Adipocyte (in vitro differentiated cells): Measurements from ENCODE around the gene PARD3.
"Not testable (repeated sequence)": the region's sequence is repeated elsewhere in the genome, so short reads cannot be mapped to it uniquely, and the experiment has no call there.

Experiments used
- DNase-seq: peaks from one replicate; pipeline ENCODE4 v3.0.0-alpha.2; 2015; ENCODE audit warnings: low read depth
- H3K27me3 ChIP-seq: replicated peaks from 2 replicates; pipeline ENCODE4 v1.7.0; 2013; ENCODE audit warnings: mild to moderate bottlenecking, low read length, moderate library complexity; ENCODE audit not compliant: control insufficient read depth, insufficient read depth
- H3K36me3 ChIP-seq: 2 replicates; pipeline ENCODE4 v1.7.0; 2013; ENCODE audit warnings: low read length, mild to moderate bottlenecking, moderate library complexity; ENCODE audit not compliant: control insufficient read depth, insufficient read depth, severe bottlenecking
- H3K4me1 ChIP-seq: 2 replicates; pipeline ENCODE4 v1.7.0; 2013; ENCODE audit warnings: mild to moderate bottlenecking, low read length, moderate library complexity; ENCODE audit not compliant: control insufficient read depth, insufficient read depth
- H3K4me3 ChIP-seq: 2 replicates; pipeline ENCODE4 v1.7.0; 2013; ENCODE audit warnings: mild to moderate bottlenecking, low read length, moderate library complexity
- H3K9ac ChIP-seq: 2 replicates; pipeline ENCODE4 v1.7.0; 2013; ENCODE audit warnings: mild to moderate bottlenecking, low read length, moderate library complexity
- H3K9me3 ChIP-seq: 2 replicates; pipeline ENCODE4 v1.7.0; 2013; ENCODE audit warnings: mild to moderate bottlenecking, low read length, moderate library complexity; ENCODE audit not compliant: control insufficient read depth

Gene PARD3

GRCh38 chr10:34079702-34080484, 735.2 kb downstream of the PARD3 start:
- no peaks in the 10 kb centered on the region for H3K36me3 ChIP-seq
- H3K27me3 ChIP-seq, result no peaks in the 10 kb centered on the region
- H3K4me3 ChIP-seq, result no peak overlapping the region
- no peak overlapping the region for H3K9ac ChIP-seq
- H3K9me3 ChIP-seq, result peaks cover 19% of the 10 kb centered on the region
- peaks cover 11% of the 10 kb centered on the region for H3K4me1 ChIP-seq
- DNase-seq, result no peak

GRCh38 chr10:34078745-34079470, 736.2 kb downstream of the PARD3 start:
- peak; percentile 4 for DNase-seq
- no peak overlapping the region for H3K9ac ChIP-seq
- H3K27me3 ChIP-seq, result no peaks in the 10 kb centered on the region
- peaks cover 10% of the 10 kb centered on the region for H3K9me3 ChIP-seq
- H3K4me1 ChIP-seq, result peaks cover 11% of the 10 kb centered on the region
- no peak overlapping the region for H3K4me3 ChIP-seq
- H3K36me3 ChIP-seq, result no peaks in the 10 kb centered on the region

- DNase-seq, result peak; percentile 5
- Histone ChIP-seq H3K27me3 (no peaks in the 10 kb centered on the region), H3K36me3 (no peaks in the 10 kb centered on the region), H3K4me3 (no peak overlapping the region), H3K9ac (no peak overlapping the region), H3K4me1 (peaks cover 11% of the 10 kb centered on the region), H3K9me3 (peaks cover 5% of the 10 kb centered on the region)
Observed at GRCh38 chr10:34078017-34078744, 736.9 kb downstream of the PARD3 start.

- no peaks in the 10 kb centered on the region for H3K27me3 ChIP-seq
- no peak overlapping the region for H3K4me3 ChIP-seq
- H3K9ac ChIP-seq, result no peak overlapping the region
- no peak for DNase-seq
- peaks cover 5% of the 10 kb centered on the region for H3K9me3 ChIP-seq
- H3K36me3 ChIP-seq, result no peaks in the 10 kb centered on the region
- peaks cover 11% of the 10 kb centered on the region for H3K4me1 ChIP-seq
Observed at GRCh38 chr10:34076443-34076842, 738.7 kb downstream of the PARD3 start.

GRCh38 chr10:34075254-34075926, 739.7 kb downstream of the PARD3 start:
- Histone ChIP-seq H3K36me3 (no peaks in the 10 kb centered on the region), H3K9ac (no peak overlapping the region), H3K27me3 (no peaks in the 10 kb centered on the region), H3K4me3 (no peak overlapping the region), H3K9me3 (peaks cover 5% of the 10 kb centered on the region), H3K4me1 (peaks cover 11% of the 10 kb centered on the region)
- no peak for DNase-seq

- Histone ChIP-seq H3K36me3 (no peaks in the 10 kb centered on the region), H3K4me3 (no peak overlapping the region), H3K4me1 (peaks cover 10% of the 10 kb centered on the region), H3K27me3 (no peaks in the 10 kb centered on the region), H3K9me3 (peaks cover 5% of the 10 kb centered on the region), H3K9ac (no peak overlapping the region)
- DNase-seq, result no peak
Observed at GRCh38 chr10:34074051-34074450, 741.0 kb downstream of the PARD3 start.

GRCh38 chr10:34067741-34068140, 747.4 kb downstream of the PARD3 start:
- DNase-seq, H3K27me3 ChIP-seq, H3K4me1 ChIP-seq, H3K4me3 ChIP-seq, H3K36me3 ChIP-seq, H3K9ac ChIP-seq: not testable (repeated sequence)
- peaks cover 26% of the 10 kb centered on the region for H3K9me3 ChIP-seq

- peak; percentile 4 for DNase-seq
- Histone ChIP-seq H3K4me1 (no peaks in the 10 kb centered on the region), H3K36me3 (no peaks in the 10 kb centered on the region), H3K4me3 (peak overlapping the region; percentile 42), H3K9me3 (peaks cover 50% of the 10 kb centered on the region), H3K27me3 (no peaks in the 10 kb centered on the region), H3K9ac (no peak overlapping the region)
Observed at GRCh38 chr10:34063592-34063991, 751.5 kb downstream of the PARD3 start.

GRCh38 chr10:34061841-34062240, 753.3 kb downstream of the PARD3 start:
- Histone ChIP-seq H3K9me3 (peaks cover 50% of the 10 kb centered on the region), H3K27me3 (no peaks in the 10 kb centered on the region), H3K36me3 (no peaks in the 10 kb centered on the region), H3K9ac (no peak overlapping the region), H3K4me1 (no peaks in the 10 kb centered on the region), H3K4me3 (no peak overlapping the region)
- no peak for DNase-seq
